GM12878 (cell line): ENCODE data around the gene CELA3B. TPM values are rescaled to one million over a fixed set of nuclear protein-coding genes. Genes with fewer than 3 reads are reported as not detected.
A peak's percentile ranks its signal among the peaks of the same experiment; 100 is the strongest.

ENCODE experiments used
- BCL3 ChIP-seq: IDR thresholded peaks from 2 replicates; pipeline ENCODE4 v1.6.1; 2011; ENCODE audit warnings: borderline replicate concordance, low read depth, mild to moderate bottlenecking, moderate library complexity, low read length; ENCODE audit not compliant: insufficient read depth, poor library complexity, severe bottlenecking
- BMI1 ChIP-seq: fragments of 450-650 bp; IDR thresholded peaks from 2 replicates; pipeline ENCODE4 v1.6.1; 2016; ENCODE audit warnings: mild to moderate bottlenecking, moderate library complexity, borderline replicate concordance
- ESRRA ChIP-seq: IDR thresholded peaks from 2 replicates; pipeline ENCODE4 v1.6.1; 2012; ENCODE audit warnings: mild to moderate bottlenecking, low read length, improper control_type of control experiment
- HDAC2 ChIP-seq: fragments of 200-600 bp; sonication (generic); IDR thresholded peaks from 2 replicates; pipeline ENCODE4 v1.6.1; 2017
- HDGF ChIP-seq: fragments of 450-650 bp; IDR thresholded peaks from 2 replicates; pipeline ENCODE4 v1.6.1; 2016; ENCODE audit warnings: antibody characterized with exemption
- MEF2B ChIP-seq: fragments of 450-650 bp; IDR thresholded peaks from 2 replicates; pipeline ENCODE4 v1.6.1; 2018; ENCODE audit warnings: mild to moderate bottlenecking, moderate library complexity; ENCODE audit not compliant: partially characterized antibody, poor library complexity, severe bottlenecking
- MYC ChIP-seq: IDR thresholded peaks from 2 replicates; pipeline ENCODE4 v1.6.1; 2011; ENCODE audit warnings: mild to moderate bottlenecking, low read length, moderate library complexity, inconsistent platforms; ENCODE audit not compliant: insufficient read depth, insufficient replicate concordance, insufficient read length, severe bottlenecking
- PML ChIP-seq: IDR thresholded peaks from 2 replicates; pipeline ENCODE4 v1.6.1; 2012; ENCODE audit warnings: low read length, inconsistent platforms
- POLR2AphosphoS5 ChIP-seq: IDR thresholded peaks from 2 replicates; pipeline ENCODE4 v1.6.1; 2011; ENCODE audit warnings: mild to moderate bottlenecking, low read length, inconsistent platforms
- POU2F2 ChIP-seq: IDR thresholded peaks from 3 replicates; pipeline ENCODE4 v1.6.1; 2011; ENCODE audit warnings: low read depth, mild to moderate bottlenecking, low read length, borderline replicate concordance
- REST ChIP-seq: IDR thresholded peaks from 2 replicates; pipeline ENCODE4 v1.6.1; 2012; ENCODE audit warnings: mild to moderate bottlenecking, low read depth, low read length
- SIN3A ChIP-seq: IDR thresholded peaks from 2 replicates; pipeline ENCODE4 v1.6.1; 2012; ENCODE audit warnings: low read depth, low read length, improper control_type of control experiment
- SMC3 ChIP-seq: IDR thresholded peaks from 2 replicates; pipeline ENCODE4 v1.6.1; 2011; ENCODE audit warnings: low read length, improper control_type of control experiment, borderline replicate concordance
- SREBF2 ChIP-seq: IDR thresholded peaks from 2 replicates; pipeline ENCODE4 v1.6.1; 2012; ENCODE audit warnings: mild to moderate bottlenecking, low read length
- SUPT20H ChIP-seq: IDR thresholded peaks from 2 replicates; pipeline ENCODE4 v1.6.1; 2011; ENCODE audit warnings: low read depth, mild to moderate bottlenecking, low read length, moderate library complexity, borderline replicate concordance; ENCODE audit not compliant: control insufficient read depth
- TAF1 ChIP-seq: IDR thresholded peaks from 2 replicates; pipeline ENCODE4 v1.6.1; 2011; ENCODE audit warnings: mild to moderate bottlenecking, low read depth, low read length, borderline replicate concordance
- TCF3 ChIP-seq: IDR thresholded peaks from 2 replicates; pipeline ENCODE4 v1.6.1; 2012; ENCODE audit warnings: low read depth, mild to moderate bottlenecking, low read length, borderline replicate concordance; ENCODE audit not compliant: insufficient read depth
- TCF7 ChIP-seq: IDR thresholded peaks from 2 replicates; pipeline ENCODE4 v1.6.1; 2014; ENCODE audit warnings: antibody characterized with exemption, borderline replicate concordance
- ZBTB33 ChIP-seq: fragments of 450-650 bp; IDR thresholded peaks from 2 replicates; pipeline ENCODE4 v1.6.1; 2017; ENCODE audit warnings: mild to moderate bottlenecking
- ZNF207 ChIP-seq: fragments of 450-650 bp; IDR thresholded peaks from 2 replicates; pipeline ENCODE4 v1.6.1; 2014; ENCODE audit warnings: antibody characterized with exemption, mild to moderate bottlenecking, borderline replicate concordance
- ZNF622 ChIP-seq: fragments of 450-650 bp; IDR thresholded peaks from 2 replicates; pipeline ENCODE4 v1.6.1; 2017; ENCODE audit warnings: mild to moderate bottlenecking, inconsistent platforms
- polyA plus RNA-seq, 11 experiments: library from polyadenylated mRNA; depleted of rRNA in 4 of 11; unstranded in 6 of 11; stranded (reverse) in 5 of 11; fragments of >200 nt; fragmentation: Nextera tagmentation in 4 of 11; fragmentation: Illumina TruSeq in 1 of 11; extraction: Ambion mirVana in 4 of 11; extraction: Trizol in 1 of 11; gene quantifications; 1 replicate in 1 of 11; 2 replicates in 10 of 11; pipeline versions ENCODE4 v1.2.1 to v1.2.3, GENCODE V29; 2011 to 2016; ENCODE audit warnings: inconsistent platforms in 2 of 11, missing spikeins in 2 of 11, low read depth in 1 of 11
- total RNA-seq, 4 experiments: library from RNA; depleted of rRNA in 3 of 4; stranded (reverse); fragments of >200 nt in 3 of 4; fragmentation: Illumina TruSeq in 1 of 4; extraction: Trizol in 1 of 4; gene quantifications; 2 replicates each; pipeline versions ENCODE4 v1.2.1 to v1.2.3, GENCODE V29; 2013 to 2021

CELA3B gene
- total and polyA plus RNA-seq, 10 of the 15 experiments (the other 5 are each of a cell fraction or from before 2014, with no cell fraction given) = 4.1 TPM; not detected in 9

GRCh38 chr1:22025368-22026155 lies 48.7 kb downstream of the CELA3B start (continued):
- TF ChIP-seq HDAC2 (no peak), TAF1 (peak; percentile 86), REST (no peak; the same call in 1 of the 2 replicates), MYC (no peak), ZBTB33 (no peak), PML (peak; percentile 87), ZNF207 (peak; percentile 73; the same call in 1 of the 2 replicates), BMI1 (no peak; the same call in 1 of the 2 replicates), SUPT20H (no peak), SMC3 (no peak), POLR2AphosphoS5 (peak; percentile 94), HDGF (peak; percentile 59; the same call in 1 of the 2 replicates), POU2F2 (peak; percentile 82; the same call in 1 of the 3 replicates), TCF3 (peak; percentile 11; the same call in 1 of the 2 replicates), MEF2B (peak; percentile 55), ESRRA (no peak), BCL3 (no peak), ZNF622 (no peak), SREBF2 (peak; percentile 56), SIN3A (no peak), TCF7 (no peak; the same call in 1 of the 2 replicates)
